PC-3 (cell line): ENCODE results near the gene MAGEF1. TPM values are rescaled to one million over a fixed set of nuclear protein-coding genes. Genes with fewer than 3 reads are reported as not detected.

ENCODE experiments used
- ATAC-seq: fragments of 200-7000 bp; cut with Tn5 transposase; 2 replicates; pipeline ENCODE4 v1.9.1; 2020; ENCODE audit warnings: mild to moderate bottlenecking, moderate library complexity
- BruUV-seq: library from RNA; stranded (reverse); fragments of 400-500 nt; replicated peaks from 2 replicates; lab custom pipeline; 2021; lab: Mats Ljungman, UMichigan
- CTCF ChIA-PET: fragments of 300-600 bp; sonication (Branson Sonifier 250); formaldehyde crosslinking; loops from one replicate; lab custom pipeline; 2022; ENCODE audit warnings: antibody characterized with exemption; lab: Charles Lee
- POLR2A ChIA-PET: fragments of 300-600 bp; sonication (Branson Sonifier 250); formaldehyde crosslinking; loops from one replicate; lab custom pipeline; 2022; ENCODE audit warnings: antibody characterized with exemption; ENCODE audit not compliant: unreplicated experiment; lab: Charles Lee
- DNase-seq: peaks from one replicate; pipeline ENCODE4 v3.0.0-alpha.2; 2015
- H2AFZ ChIP-seq: fragments of 300-600 bp; sonication (generic); 2 replicates; pipeline ENCODE4 v1.6.0; 2016; ENCODE audit warnings: antibody characterized with exemption, low read length
- H3F3A ChIP-seq: fragments of 300-600 bp; sonication (generic); one replicate; pipeline ENCODE4 v1.6.0; 2017; ENCODE audit warnings: antibody characterized with exemption, low read length, control low read depth, mild to moderate bottlenecking; ENCODE audit not compliant: unreplicated experiment
- H3K27ac ChIP-seq: fragments of 300-600 bp; sonication (generic); 2 replicates; pipeline ENCODE4 v1.5.1; 2016; ENCODE audit warnings: mild to moderate bottlenecking, low read length
- H3K27me3 ChIP-seq: fragments of 300-600 bp; sonication (generic); 2 replicates; pipeline ENCODE4 v1.6.1; 2016; ENCODE audit warnings: low read length, mixed read lengths
- H3K36me3 ChIP-seq: fragments of 300-600 bp; sonication (generic); 2 replicates; pipeline ENCODE4 v1.6.1; 2016; ENCODE audit warnings: low read depth, mixed run types, low read length, mixed read lengths
- H3K4me1 ChIP-seq: fragments of 300-600 bp; sonication (generic); 2 replicates; pipeline ENCODE4 v1.5.1; 2016; ENCODE audit warnings: low read length; ENCODE audit not compliant: insufficient read depth
- H3K4me2 ChIP-seq: fragments of 300-600 bp; sonication (generic); 2 replicates; pipeline ENCODE4 v1.6.0; 2016; ENCODE audit warnings: low read length
- H3K4me3 ChIP-seq: fragments of 300-600 bp; sonication (generic); 2 replicates; pipeline ENCODE4 v1.5.1; 2016; ENCODE audit warnings: mild to moderate bottlenecking, low read length, mixed read lengths
- H3K79me2 ChIP-seq: fragments of 300-600 bp; sonication (generic); 2 replicates; pipeline ENCODE4 v1.6.1; 2017; ENCODE audit warnings: low read length, mixed read lengths
- H3K9ac ChIP-seq: fragments of 300-600 bp; sonication (generic); 2 replicates; pipeline ENCODE4 v1.6.0; 2016; ENCODE audit warnings: mild to moderate bottlenecking, low read length
- H3K9me2 ChIP-seq: fragments of 300-600 bp; sonication (generic); replicated peaks from 2 replicates; pipeline ENCODE4 v1.6.1; 2016; ENCODE audit warnings: mixed run types, low read length, mixed read lengths
- H3K9me3 ChIP-seq: fragments of 300-600 bp; sonication (generic); 2 replicates; pipeline ENCODE4 v1.6.1; 2016; ENCODE audit warnings: low read length, mixed read lengths
- H4K20me1 ChIP-seq: fragments of 300-600 bp; sonication (generic); 2 replicates; pipeline ENCODE4 v1.6.1; 2016; ENCODE audit warnings: low read length, mixed read lengths
- EZH2 ChIP-seq: fragments of 300-600 bp; sonication (generic); IDR thresholded peaks from one replicate; pipeline ENCODE4 v1.6.1; 2017; ENCODE audit warnings: antibody characterized with exemption, mild to moderate bottlenecking, low read length; ENCODE audit not compliant: unreplicated experiment
- EZH2phosphoT487 ChIP-seq: fragments of 300-600 bp; sonication (generic); IDR thresholded peaks from 2 replicates; pipeline ENCODE4 v1.6.1; 2018; ENCODE audit warnings: mild to moderate bottlenecking, antibody characterized with exemption, low read length, borderline replicate concordance
- intact Hi-C: fragments of 100-400 bp; cut with micrococcal nuclease; formaldehyde crosslinking; loops from 2 replicates; pipeline ENCODE4 v1.9.0; 2023
- total RNA-seq: library from RNA; depleted of rRNA; stranded (reverse); fragments of >200 nt; gene quantifications from 2 replicates; pipeline ENCODE4 v1.2.3, GENCODE V29; 2014
- TF ChIP-seq, protein P1 (sequence below): fragments of 300-600 bp; sonication (generic); conservative IDR thresholded peaks from 2 replicates; pipeline ENCODE4 v1.5.1; 2017; ENCODE audit warnings: antibody characterized with exemption, low read depth, mild to moderate bottlenecking, low read length

MAGEF1 gene
- total RNA-seq, 1 experiment from 2014 or later: 43.6 TPM

DNA sequence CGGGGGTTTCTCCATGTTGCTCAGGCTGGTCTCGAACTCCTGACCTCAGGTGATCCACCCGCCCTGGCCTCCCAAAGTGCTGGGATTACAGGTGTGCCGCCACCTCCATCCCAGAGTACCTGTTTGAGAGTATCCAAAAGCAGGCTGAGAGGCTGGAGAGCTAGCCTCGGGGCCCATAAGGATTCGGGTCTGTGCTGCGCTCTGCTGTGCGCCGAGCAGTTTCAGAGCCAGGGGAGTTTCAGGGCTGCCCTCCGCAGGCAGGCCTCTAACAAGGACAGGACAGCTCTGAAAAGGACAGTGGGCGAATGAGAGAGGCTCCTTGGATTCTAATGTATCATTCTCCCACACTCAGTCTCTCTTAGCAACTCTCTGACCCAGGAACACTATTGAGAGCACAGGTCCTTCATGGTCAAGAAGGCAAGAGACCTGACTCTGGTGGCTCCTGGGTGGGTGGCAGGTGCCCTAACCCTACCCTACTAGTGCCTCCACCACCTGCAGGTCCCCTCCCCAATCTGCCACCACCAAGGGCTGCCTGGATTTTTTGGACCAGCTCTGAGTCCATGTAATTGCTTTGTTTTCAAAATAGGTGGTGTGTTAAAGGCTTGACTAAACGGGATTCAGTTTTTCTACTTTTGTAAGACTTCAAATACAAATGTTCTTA lies 27.8 kb downstream of the MAGEF1 start:
- no peak overlapping the region for H3K27ac ChIP-seq
- no peaks in the 10 kb centered on the region for H3K36me3 ChIP-seq
- H3K79me2 ChIP-seq: no peaks in the 10 kb centered on the region
- H3K27me3 ChIP-seq: no peaks in the 10 kb centered on the region
- no TSS peak for BruUV-seq
- intact Hi-C loops: no loop called here
- peaks cover 12% of the 10 kb centered on the region for H3K4me1 ChIP-seq
- no peak overlapping the region for H3K9ac ChIP-seq
- DNase-seq: no peak
- ChIA-PET POLR2A (no interaction called here), CTCF (no interaction called here)
- no peak overlapping the region for H3K4me2 ChIP-seq
- ATAC-seq: no peak
- no peak overlapping the region for H2AFZ ChIP-seq
- H4K20me1 ChIP-seq: no peaks in the 10 kb centered on the region
- TF ChIP-seq EZH2phosphoT487 (no peak), EZH2 (no peak)
- TF ChIP-seq, protein P1, sequence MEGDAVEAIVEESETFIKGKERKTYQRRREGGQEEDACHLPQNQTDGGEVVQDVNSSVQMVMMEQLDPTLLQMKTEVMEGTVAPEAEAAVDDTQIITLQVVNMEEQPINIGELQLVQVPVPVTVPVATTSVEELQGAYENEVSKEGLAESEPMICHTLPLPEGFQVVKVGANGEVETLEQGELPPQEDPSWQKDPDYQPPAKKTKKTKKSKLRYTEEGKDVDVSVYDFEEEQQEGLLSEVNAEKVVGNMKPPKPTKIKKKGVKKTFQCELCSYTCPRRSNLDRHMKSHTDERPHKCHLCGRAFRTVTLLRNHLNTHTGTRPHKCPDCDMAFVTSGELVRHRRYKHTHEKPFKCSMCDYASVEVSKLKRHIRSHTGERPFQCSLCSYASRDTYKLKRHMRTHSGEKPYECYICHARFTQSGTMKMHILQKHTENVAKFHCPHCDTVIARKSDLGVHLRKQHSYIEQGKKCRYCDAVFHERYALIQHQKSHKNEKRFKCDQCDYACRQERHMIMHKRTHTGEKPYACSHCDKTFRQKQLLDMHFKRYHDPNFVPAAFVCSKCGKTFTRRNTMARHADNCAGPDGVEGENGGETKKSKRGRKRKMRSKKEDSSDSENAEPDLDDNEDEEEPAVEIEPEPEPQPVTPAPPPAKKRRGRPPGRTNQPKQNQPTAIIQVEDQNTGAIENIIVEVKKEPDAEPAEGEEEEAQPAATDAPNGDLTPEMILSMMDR: no peak
- H3K4me3 ChIP-seq: no peak overlapping the region
- no peaks in the 10 kb centered on the region for H3F3A ChIP-seq
- H3K9me2 ChIP-seq: no peaks in the 10 kb centered on the region
- H3K9me3 ChIP-seq: no peaks in the 10 kb centered on the region

DNA sequence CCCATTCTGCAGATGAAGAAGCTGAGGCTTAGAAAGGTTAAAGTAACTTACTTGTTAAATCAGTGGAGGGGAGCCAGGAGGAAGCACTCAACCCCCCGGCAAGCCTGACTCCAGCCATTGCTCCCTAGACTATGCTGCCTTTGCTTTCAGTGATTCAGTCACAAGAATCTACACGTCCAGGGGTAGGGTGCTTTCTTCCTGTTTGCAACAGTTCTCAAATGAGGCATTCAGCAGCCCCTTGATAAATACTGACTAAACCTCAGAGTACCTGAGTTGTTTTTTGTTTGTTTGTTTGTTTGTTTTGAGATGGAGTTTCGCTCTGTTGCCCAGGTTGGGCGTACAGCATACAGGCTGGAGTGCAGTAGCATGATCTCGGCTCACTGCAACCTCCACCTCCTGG lies 28.6 kb downstream of the MAGEF1 start:
- no peaks in the 10 kb centered on the region for H3F3A ChIP-seq
- TF ChIP-seq EZH2: no peak
- no peak for TF ChIP-seq EZH2phosphoT487
- TF ChIP-seq, protein P1: no peak
- BruUV-seq: no TSS peak
- DNase-seq (no peak), ATAC-seq (no peak)
- POLR2A ChIA-PET: no interaction called here
- CTCF ChIA-PET: no interaction called here
- H3K4me2 ChIP-seq: no peak overlapping the region
- intact Hi-C loops: no loop called here
- H3K9me2 ChIP-seq: no peaks in the 10 kb centered on the region
- no peaks in the 10 kb centered on the region for H4K20me1 ChIP-seq
- H3K27me3 ChIP-seq: no peaks in the 10 kb centered on the region
- H3K9me3 ChIP-seq: no peaks in the 10 kb centered on the region
- H2AFZ ChIP-seq: no peak overlapping the region
- H3K4me3 ChIP-seq: no peak overlapping the region
- H3K4me1 ChIP-seq: peaks cover 4% of the 10 kb centered on the region
- no peaks in the 10 kb centered on the region for H3K79me2 ChIP-seq
- no peak overlapping the region for H3K27ac ChIP-seq
- H3K36me3 ChIP-seq: no peaks in the 10 kb centered on the region
- H3K9ac ChIP-seq: no peak overlapping the region

DNA sequence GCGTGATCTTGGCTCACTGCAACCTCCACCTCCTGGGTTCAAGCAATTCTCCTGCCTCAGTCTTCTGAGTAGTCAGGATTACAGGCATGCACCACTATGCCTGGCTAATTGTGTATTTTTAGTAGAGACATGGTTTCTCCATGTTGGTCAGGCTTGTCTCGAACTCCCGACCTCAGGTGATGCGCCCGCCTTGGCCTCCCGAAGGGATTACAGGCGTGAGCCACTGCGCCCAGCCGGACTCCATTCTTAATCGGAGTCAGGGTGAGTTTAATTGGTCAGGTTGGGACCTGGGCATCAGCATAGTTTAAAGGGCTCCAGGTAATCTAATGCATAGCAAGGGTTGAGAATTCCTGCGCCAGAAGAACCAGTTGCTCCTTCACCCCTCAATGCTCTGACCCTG lies 29.2 kb downstream of the MAGEF1 start:
- H3K36me3 ChIP-seq: no peaks in the 10 kb centered on the region
- CTCF ChIA-PET: no interaction called here
- no peaks in the 10 kb centered on the region for H4K20me1 ChIP-seq
- intact Hi-C loops: no loop called here
- no peak overlapping the region for H3K4me3 ChIP-seq
- H3K9me3 ChIP-seq: no peaks in the 10 kb centered on the region
- POLR2A ChIA-PET: no interaction called here
- H3K79me2 ChIP-seq: no peaks in the 10 kb centered on the region
- no TSS peak for BruUV-seq
- TF ChIP-seq EZH2 (no peak), EZH2phosphoT487 (no peak)
- TF ChIP-seq, protein P1: no peak
- H2AFZ ChIP-seq: no peak overlapping the region
- H3F3A ChIP-seq: no peaks in the 10 kb centered on the region
- no peak overlapping the region for H3K9ac ChIP-seq
- H3K27ac ChIP-seq: no peak overlapping the region
- H3K9me2 ChIP-seq: no peaks in the 10 kb centered on the region
- DNase-seq: no peak
- H3K27me3 ChIP-seq: no peaks in the 10 kb centered on the region
- no peak for ATAC-seq
- H3K4me1 ChIP-seq: no peaks in the 10 kb centered on the region
- H3K4me2 ChIP-seq: no peak overlapping the region
